Prostate gland (tissue), 2 donors: ENCODE data around the gene EXOSC5. TPM values are rescaled to one million over a fixed set of nuclear protein-coding genes. Genes with fewer than 3 reads are reported as not detected.

Experiments used
- DNase-seq: peaks from one replicate; pipeline ENCODE4 v3.0.0-alpha.2; 2019; ENCODE audit warnings: low spot score
- H3K27ac ChIP-seq, 2 donors: fragments of 200-600 bp; sonication (generic); 2 replicates each; pipeline ENCODE4 v1.5.1; 2017 to 2019
- H3K27me3 ChIP-seq: fragments of 200-600 bp; sonication (generic); replicated peaks from 2 replicates; pipeline ENCODE4 v1.5.1; 2019; ENCODE audit not compliant: insufficient read depth
- H3K36me3 ChIP-seq, 2 donors: fragments of 200-600 bp; sonication (generic); 1 replicate in 1 of 2; 2 replicates in 1 of 2; pipeline versions ENCODE4 v1.5.1 to v1.8.1; 2017 to 2019
- H3K4me1 ChIP-seq: fragments of 200-600 bp; sonication (generic); replicated peaks from 2 replicates; pipeline ENCODE4 v1.5.1; 2019
- H3K4me3 ChIP-seq, 2 donors: fragments of 200-600 bp; sonication (generic); 2 replicates each; pipeline ENCODE4 v1.5.1; 2017 to 2019
- H3K9me3 ChIP-seq: fragments of 200-600 bp; sonication (generic); 2 replicates; pipeline ENCODE4 v1.5.1; 2017
- CTCF ChIP-seq, 4 experiments: fragments of 200-600 bp in 2 of 4; fragments of 450-650 bp in 2 of 4; sonication (generic) in 2 of 4; IDR thresholded peaks; 1 replicate in 3 of 4; 2 replicates in 1 of 4; pipeline ENCODE4 v1.5.1; 2016 to 2019; ENCODE audit warnings: antibody characterized with exemption in 4 of 4, mild to moderate bottlenecking in 2 of 4, moderate library complexity in 2 of 4
- POLR2A ChIP-seq: fragments of 450-650 bp; IDR thresholded peaks from one replicate; pipeline ENCODE4 v1.6.1; 2016; ENCODE audit warnings: antibody characterized with exemption, mild to moderate bottlenecking
- POLR2AphosphoS5 ChIP-seq: sonication (generic); formaldehyde crosslinking; IDR thresholded peaks from one replicate; pipeline ENCODE4 v1.6.1; 2017; ENCODE audit warnings: antibody characterized with exemption
- WGBS: methylation state at CpG from one replicate; pipeline ENCODE4 v1.1.5; 2018; 5-methylcytosine and 5-hydroxymethylcytosine counted together
- intact Hi-C: fragments of 100-400 bp; cut with DNase I; formaldehyde crosslinking; loops from one replicate; pipeline ENCODE4 v1.14.2; 2022
- total RNA-seq, 2 donors: library from RNA; depleted of rRNA; stranded (reverse); fragments of >200 nt; gene quantifications; one replicate each; pipeline ENCODE4 v1.1.0, GENCODE V29; 2016

The EXOSC5 gene
- total RNA-seq, 2 donors from 2014 or later = 29.6 to 34.0 TPM

- H3K9me3 ChIP-seq = no peaks in the 10 kb centered on the region
- intact Hi-C loops = loop anchor here (5.0 kb wide), 1 partner anchor 37 kb away; no protein-coding TSS in a partner anchor
- TF ChIP-seq POLR2AphosphoS5 (no peak), CTCF (IDR thresholded peaks at IDR 0.05) (no peak), POLR2A (no peak)
- H3K27ac ChIP-seq = no peak overlapping the region
- H3K4me1 ChIP-seq = peaks cover 3% of the 10 kb centered on the region
- no peak for DNase-seq
- H3K27me3 ChIP-seq = no peaks in the 10 kb centered on the region
- H3K36me3 ChIP-seq = no peaks in the 10 kb centered on the region
- H3K4me3 ChIP-seq = no peak overlapping the region
- WGBS = 88% methylated on average over 1 of the region's 1 CpG
Measured at GRCh38 chr19:41359741-41360140, 37.4 kb downstream of the EXOSC5 start.

GRCh38 chr19:41357746-41358145 is 39.4 kb downstream of the EXOSC5 start:
- DNase-seq = no peak
- H3K36me3 ChIP-seq = no peaks in the 10 kb centered on the region
- no peaks in the 10 kb centered on the region for H3K27me3 ChIP-seq
- WGBS = 94% methylated on average over 13 of the region's 13 CpGs
- no peak for TF ChIP-seq POLR2AphosphoS5
- intact Hi-C loops = loop anchor here (5.0 kb wide), 1 partner anchor 35 kb away; no protein-coding TSS in a partner anchor
- no peak overlapping the region for H3K4me3 ChIP-seq
- no peaks in the 10 kb centered on the region for H3K9me3 ChIP-seq
- no peak overlapping the region for H3K27ac ChIP-seq
- H3K4me1 ChIP-seq = peaks cover 4% of the 10 kb centered on the region

DNA sequence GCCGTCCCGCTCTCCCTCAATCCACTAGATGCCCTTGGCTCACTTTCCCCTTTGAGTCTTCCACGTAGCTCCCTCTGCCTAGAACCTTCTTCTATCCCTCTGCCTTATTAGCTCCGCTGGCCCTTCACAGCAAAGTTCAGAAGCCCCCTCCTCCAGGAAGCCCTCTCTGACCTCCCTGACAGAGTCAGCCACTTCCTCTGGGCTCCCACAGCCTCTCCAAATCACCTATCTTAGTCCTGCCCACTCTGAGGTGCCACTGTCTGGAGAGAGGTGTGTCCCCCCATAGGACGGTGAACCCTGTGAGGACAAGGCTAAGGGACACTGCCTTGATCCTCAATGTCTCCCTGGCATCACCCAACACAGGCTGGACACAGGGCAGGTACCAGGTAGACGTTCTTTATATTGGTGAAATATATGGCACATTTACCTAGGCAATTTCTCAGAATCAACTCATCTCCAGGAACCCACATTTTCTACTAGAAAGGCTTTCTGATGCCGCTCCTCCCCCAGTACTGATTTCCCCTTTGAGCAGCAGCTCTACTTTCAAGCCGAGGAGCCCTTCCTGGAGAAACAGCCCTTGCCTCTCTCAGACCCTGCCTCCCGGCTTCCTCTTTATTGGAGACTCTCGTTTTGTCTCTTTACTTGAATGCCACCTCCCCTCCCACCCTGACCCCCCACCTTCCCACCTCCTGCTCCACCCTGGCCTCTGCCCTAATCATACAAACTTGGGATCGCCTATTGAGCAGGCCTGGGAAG is 40.0 kb downstream of the EXOSC5 start:
- peaks cover 5% of the 10 kb centered on the region for H3K4me1 ChIP-seq
- WGBS = 86% methylated on average over 11 of the region's 11 CpGs

DNA sequence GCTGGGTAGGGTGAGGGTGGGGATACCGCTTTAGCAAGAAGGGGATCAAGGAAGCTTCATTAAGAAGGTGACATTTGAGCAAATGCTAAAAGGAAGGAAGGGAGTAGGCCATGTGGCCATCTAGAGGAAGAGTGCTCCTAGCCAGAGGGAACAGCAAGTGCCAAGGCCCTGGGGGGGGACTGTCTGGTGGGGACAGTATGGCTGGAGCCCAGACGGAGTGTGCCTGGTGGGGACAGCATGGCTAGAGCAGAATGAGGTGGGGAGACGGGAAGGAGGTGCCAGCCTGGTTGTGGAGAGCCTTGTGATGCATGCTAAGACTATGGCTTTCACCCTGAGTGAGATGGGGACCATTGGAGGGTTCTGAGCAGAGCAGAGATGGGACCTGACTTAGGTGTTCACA is 41.4 kb downstream of the EXOSC5 start:
- TF ChIP-seq CTCF (IDR thresholded peaks at IDR 0.05) = no peak
- TF ChIP-seq POLR2A = no peak
- TF ChIP-seq POLR2AphosphoS5 = no peak
- DNase-seq = no peak
- Histone ChIP-seq H3K4me1 (peaks cover 5% of the 10 kb centered on the region), H3K27me3 (no peaks in the 10 kb centered on the region), H3K4me3 (no peak overlapping the region), H3K36me3 (no peaks in the 10 kb centered on the region), H3K9me3 (no peaks in the 10 kb centered on the region), H3K27ac (no peak overlapping the region)
- WGBS = 84% methylated on average over 3 of the region's 3 CpGs
- intact Hi-C loops = loop anchor here (5.0 kb wide), 1 partner anchor 34 kb away; no protein-coding TSS in a partner anchor

More for the DNA sequence above, 40.0 kb downstream of the EXOSC5 start:
- no peaks in the 10 kb centered on the region for H3K36me3 ChIP-seq
- intact Hi-C loops = loop anchor here (5.0 kb wide), 1 partner anchor 35 kb away; no protein-coding TSS in a partner anchor
- no peak overlapping the region for H3K4me3 ChIP-seq
- TF ChIP-seq POLR2AphosphoS5 (no peak), POLR2A (no peak), CTCF (IDR thresholded peaks at IDR 0.05) (no peak)
- H3K9me3 ChIP-seq = no peaks in the 10 kb centered on the region
- no peak for DNase-seq
- H3K27ac ChIP-seq = no peak overlapping the region
- H3K27me3 ChIP-seq = no peaks in the 10 kb centered on the region

- 79% methylated on average over 1 of the region's 1 CpG for WGBS
- no peak overlapping the region for H3K27ac ChIP-seq
- TF ChIP-seq POLR2AphosphoS5 = no peak
- TF ChIP-seq CTCF (IDR thresholded peaks at IDR 0.05) = no peak
- no peaks in the 10 kb centered on the region for H3K27me3 ChIP-seq
- intact Hi-C loops = loop anchor here (5.0 kb wide), 1 partner anchor 33 kb away; no protein-coding TSS in a partner anchor
- no peaks in the 10 kb centered on the region for H3K9me3 ChIP-seq
- H3K36me3 ChIP-seq = no peaks in the 10 kb centered on the region
- no peak for DNase-seq
- H3K4me1 ChIP-seq = peaks cover 5% of the 10 kb centered on the region
- H3K4me3 ChIP-seq = no peak overlapping the region
Measured at GRCh38 chr19:41355035-41355434, 42.1 kb downstream of the EXOSC5 start.
